ENCODE data around the gene ITM2C.

GRCh38 chr2:230865307-230865765 lies 594 bp downstream of the ITM2C start:
- TF ChIP-seq CTCF (conservative IDR thresholded peaks at IDR 0.05; ENCODE audit: low read depth in 2 of 2) (no peak), REST (IDR thresholded peaks at IDR 0.05; ENCODE audit: unreplicated experiment) (no peak), EZH2phosphoT487 (IDR thresholded peaks at IDR 0.05; ENCODE audit: unreplicated experiment) (no peak), EZH2 (IDR thresholded peaks at IDR 0.05; ENCODE audit: low read depth, unreplicated experiment) (no peak), POLR2AphosphoS5 (IDR thresholded peaks at IDR 0.05; ENCODE audit: low read depth) (no peak), JUNB (IDR thresholded peaks at IDR 0.05; ENCODE audit: unreplicated experiment) (no peak), ETS1 (IDR thresholded peaks at IDR 0.05) (no peak), CREB1 (CRISPR knock-in tag; IDR thresholded peaks at IDR 0.05; ENCODE audit: low read depth) (no peak), ZNF114 (CRISPR knock-in tag; IDR thresholded peaks at IDR 0.05) (no peak), ZNF331 (CRISPR knock-in tag; IDR thresholded peaks at IDR 0.05; ENCODE audit: low read depth) (no peak), STAT1 (IDR thresholded peaks at IDR 0.05; ENCODE audit: unreplicated experiment) (no peak), NANOG (IDR thresholded peaks at IDR 0.05; ENCODE audit: borderline replicate concordance) (no peak)
